IMR-90 (cell line): ENCODE data around the gene MICAL3. TPM values are rescaled to one million over a fixed set of nuclear protein-coding genes. Genes with fewer than 3 reads are reported as not detected.
A peak's percentile ranks its signal among the peaks of the same experiment; 100 is the strongest.

Source experiments
- ATAC-seq: fragments of 200-7000 bp; cut with Tn5 transposase; 2 replicates; pipeline ENCODE4 v1.9.1; 2020; ENCODE audit warnings: low read depth, mild to moderate bottlenecking, moderate library complexity
- BruUV-seq: library from RNA; stranded (reverse); fragments of 400-500 nt; replicated peaks from 2 replicates; lab custom pipeline; 2021; lab: Mats Ljungman, UMichigan
- CTCF ChIA-PET: fragments of 300-600 bp; formaldehyde crosslinking; extraction: SDS; loops from one replicate; lab custom pipeline; 2021; ENCODE audit warnings: antibody characterized with exemption; lab: Yijun Ruan, JAX
- POLR2A ChIA-PET: fragments of 300-600 bp; sonication (Branson Sonifier 250); formaldehyde crosslinking; loops from one replicate; lab custom pipeline; 2022; ENCODE audit warnings: antibody characterized with exemption; ENCODE audit not compliant: unreplicated experiment; lab: Charles Lee
- DNase-seq: peaks from one replicate; pipeline ENCODE4 v3.0.0; 2013
- H2AFZ ChIP-seq: replicated peaks from 2 replicates; pipeline ENCODE3; 2013; ENCODE audit warnings: low read length, mild to moderate bottlenecking; ENCODE audit not compliant: poor library complexity
- H2AK5ac ChIP-seq: 2 replicates; pipeline ENCODE4 v1.6.1; 2013; ENCODE audit warnings: low read depth, low read length, inconsistent platforms
- H2AK9ac ChIP-seq: replicated peaks from 2 replicates; pipeline ENCODE3; 2013; ENCODE audit warnings: mild to moderate bottlenecking, low read depth, low read length, moderate library complexity; ENCODE audit not compliant: poor library complexity
- H2BK120ac ChIP-seq: 2 replicates; pipeline ENCODE4 v1.6.1; 2013; ENCODE audit warnings: low read depth, low read length, inconsistent platforms
- H2BK15ac ChIP-seq: 3 replicates; pipeline ENCODE4 v1.6.1; 2013; ENCODE audit warnings: low read depth, low read length, inconsistent platforms
- H2BK20ac ChIP-seq: 2 replicates; pipeline ENCODE4 v1.6.1; 2013; ENCODE audit warnings: low read depth, mild to moderate bottlenecking, inconsistent platforms, low read length, moderate library complexity
- H2BK5ac ChIP-seq: 2 replicates; pipeline ENCODE4 v1.6.1; 2013; ENCODE audit warnings: mild to moderate bottlenecking, low read depth, low read length, inconsistent platforms; ENCODE audit not compliant: poor library complexity, severe bottlenecking
- H3K14ac ChIP-seq: replicated peaks from 2 replicates; pipeline ENCODE4 v1.6.1; 2013; ENCODE audit warnings: low read depth, low read length, inconsistent platforms
- H3K18ac ChIP-seq: 2 replicates; pipeline ENCODE4 v1.6.1; 2013; ENCODE audit warnings: low read depth, low read length, control low read depth
- H3K23ac ChIP-seq: 2 replicates; pipeline ENCODE4 v1.6.1; 2013; ENCODE audit warnings: low read depth, low read length, inconsistent platforms
- H3K27ac ChIP-seq: 2 replicates; pipeline ENCODE4 v1.5.1; 2013; ENCODE audit warnings: mild to moderate bottlenecking, control low read depth, low read length; ENCODE audit not compliant: insufficient read depth
- H3K27me3 ChIP-seq: 2 replicates; pipeline ENCODE4 v1.6.1; 2013; ENCODE audit warnings: low read length; ENCODE audit not compliant: control insufficient read depth, insufficient read depth
- H3K36me3 ChIP-seq: 2 replicates; pipeline ENCODE4 v1.6.1; 2013; ENCODE audit warnings: low read length, mixed read lengths; ENCODE audit not compliant: control insufficient read depth, insufficient read depth
- H3K4ac ChIP-seq: 2 replicates; pipeline ENCODE4 v1.6.1; 2013; ENCODE audit warnings: low read depth, low read length, inconsistent platforms
- H3K4me1 ChIP-seq: 2 replicates; pipeline ENCODE4 v1.6.1; 2013; ENCODE audit warnings: low read length, mixed read lengths; ENCODE audit not compliant: control insufficient read depth, insufficient read depth
- H3K4me2 ChIP-seq: 2 replicates; pipeline ENCODE4 v1.6.1; 2013; ENCODE audit warnings: low read depth, mild to moderate bottlenecking, control low read depth, low read length, moderate library complexity
- H3K4me3 ChIP-seq: 2 replicates; pipeline ENCODE4 v1.5.1; 2013; ENCODE audit warnings: low read depth, mild to moderate bottlenecking, control low read depth, low read length, moderate library complexity; ENCODE audit not compliant: insufficient read depth
- H3K56ac ChIP-seq: 2 replicates; pipeline ENCODE4 v1.6.1; 2013; ENCODE audit warnings: low read length, inconsistent platforms; ENCODE audit not compliant: insufficient read depth; ENCODE audit errors: extremely low read depth
- H3K79me1 ChIP-seq, 2 experiments: 2 replicates each; pipeline ENCODE4 v1.6.1; 2013; ENCODE audit warnings: low read length in 2 of 2, inconsistent platforms in 1 of 2, low read depth in 1 of 2
- H3K9ac ChIP-seq: 2 replicates; pipeline ENCODE4 v1.6.1; 2013; ENCODE audit warnings: low read depth, low read length, control low read depth
- H3K9me1 ChIP-seq: 2 replicates; pipeline ENCODE4 v1.6.1; 2013; ENCODE audit warnings: low read length, inconsistent platforms; ENCODE audit not compliant: insufficient read depth
- H3K9me3 ChIP-seq: 2 replicates; pipeline ENCODE4 v1.6.1; 2013; ENCODE audit warnings: low read length; ENCODE audit not compliant: control insufficient read depth, insufficient read depth
- H4K20me1 ChIP-seq: 2 replicates; pipeline ENCODE4 v1.6.1; 2013; ENCODE audit warnings: low read length, inconsistent platforms; ENCODE audit not compliant: insufficient read depth
- H4K5ac ChIP-seq: 2 replicates; pipeline ENCODE4 v1.6.1; 2013; ENCODE audit warnings: mild to moderate bottlenecking, low read depth, low read length, control low read depth
- H4K8ac ChIP-seq, 2 experiments: 2 replicates each; pipeline ENCODE4 v1.6.1; 2013; ENCODE audit warnings: low read depth in 2 of 2, low read length in 2 of 2, control low read depth in 1 of 2, inconsistent platforms in 1 of 2
- H4K91ac ChIP-seq: 2 replicates; pipeline ENCODE4 v1.6.1; 2013; ENCODE audit warnings: low read depth, low read length, inconsistent platforms; ENCODE audit not compliant: insufficient read depth
- BHLHE40 ChIP-seq: fragments of 150-350 bp; IDR thresholded peaks from 2 replicates; pipeline ENCODE4 v1.6.1; 2016; ENCODE audit warnings: mild to moderate bottlenecking, low read depth, low read length
- CEBPB ChIP-seq: IDR thresholded peaks from 2 replicates; pipeline ENCODE4 v1.6.1; 2012; ENCODE audit warnings: low read depth, low read length, improper control_type of control experiment
- CHD1 ChIP-seq: IDR thresholded peaks from 2 replicates; pipeline ENCODE4 v1.6.1; 2012; ENCODE audit warnings: low read depth, low read length, improper control_type of control experiment
- CTCF ChIP-seq: conservative IDR thresholded peaks from 2 replicates; pipeline ENCODE4 v1.5.1; 2012; ENCODE audit warnings: mild to moderate bottlenecking, low read depth, low read length, improper control_type of control experiment
- FOS ChIP-seq: fragments of 150-350 bp; IDR thresholded peaks from 2 replicates; pipeline ENCODE4 v1.6.1; 2016; ENCODE audit warnings: low read depth, low read length
- MAFK ChIP-seq: IDR thresholded peaks from 2 replicates; pipeline ENCODE4 v1.6.1; 2012; ENCODE audit warnings: low read depth, low read length, improper control_type of control experiment
- MAZ ChIP-seq: IDR thresholded peaks from 2 replicates; pipeline ENCODE4 v1.6.1; 2012; ENCODE audit warnings: low read depth, mild to moderate bottlenecking, low read length, improper control_type of control experiment, moderate library complexity, borderline replicate concordance
- MXI1 ChIP-seq: IDR thresholded peaks from 2 replicates; pipeline ENCODE4 v1.6.1; 2012; ENCODE audit warnings: low read depth, mild to moderate bottlenecking, low read length, moderate library complexity, borderline replicate concordance
- NFE2L2 ChIP-seq: fragments of 150-350 bp; IDR thresholded peaks from 2 replicates; pipeline ENCODE4 v1.6.1; 2016; ENCODE audit warnings: low read depth, mild to moderate bottlenecking, low read length
- POLR2A ChIP-seq: IDR thresholded peaks from 2 replicates; pipeline ENCODE4 v1.6.1; 2012; ENCODE audit warnings: mild to moderate bottlenecking, low read depth, low read length
- RAD21 ChIP-seq: IDR thresholded peaks from 2 replicates; pipeline ENCODE4 v1.6.1; 2012; ENCODE audit warnings: low read length, improper control_type of control experiment
- RCOR1 ChIP-seq: IDR thresholded peaks from 2 replicates; pipeline ENCODE4 v1.6.1; 2012; ENCODE audit warnings: mild to moderate bottlenecking, low read length, improper control_type of control experiment; ENCODE audit not compliant: insufficient replicate concordance
- RFX5 ChIP-seq: IDR thresholded peaks from 2 replicates; pipeline ENCODE4 v1.8.0; 2012; ENCODE audit warnings: low read depth, mild to moderate bottlenecking, low read length, moderate library complexity
- SMC3 ChIP-seq: fragments of 150-350 bp; IDR thresholded peaks from 2 replicates; pipeline ENCODE4 v1.6.1; 2016; ENCODE audit warnings: low read depth, mild to moderate bottlenecking, antibody characterized with exemption, low read length, moderate library complexity
- WGBS, 2 experiments: methylation state at CpG; one replicate each; pipeline versions ENCODE4 v1.1.5 to v1.1.7; 2013; ENCODE audit warnings: missing lambda C conversion rate in 2 of 2; ENCODE audit not compliant: insufficient read length in 1 of 2; ENCODE audit errors: extremely low coverage in 2 of 2; 5-methylcytosine and 5-hydroxymethylcytosine counted together
- dilution Hi-C: fragments of 300-500 bp; cut with HindIII; formaldehyde crosslinking; loops from one replicate; pipeline ENCODE4 v1.14.3; 2018; ENCODE audit warnings: low sequenced_read_pairs; ENCODE audit not compliant: unreplicated experiment
- in situ Hi-C: fragments of 300-500 bp; cut with MboI; formaldehyde crosslinking; loops from 3 replicates; pipeline ENCODE4 v1.14.3; 2019; ENCODE audit warnings: low sequenced_read_pairs, inconsistent platforms, mixed read lengths
- intact Hi-C: fragments of 100-400 bp; cut with micrococcal nuclease; formaldehyde crosslinking; loops from 2 replicates; pipeline ENCODE4 v1.10.0; 2022
- polyA plus RNA-seq, 3 experiments: library from polyadenylated mRNA; depleted of rRNA; stranded (reverse); fragments of >200 nt; gene quantifications; 2 replicates each; pipeline ENCODE4 v1.2.3, GENCODE V29; 2012; ENCODE audit warnings: low replicate concordance in 1 of 3
- total RNA-seq: library from RNA; depleted of rRNA; stranded (reverse); fragments of >200 nt; gene quantifications from 2 replicates; pipeline ENCODE4 v1.2.3, GENCODE V29; 2012
- TF ChIP-seq, protein P1 (sequence below): fragments of 150-350 bp; IDR thresholded peaks from 2 replicates; pipeline ENCODE4 v1.6.1; 2017; ENCODE audit warnings: mild to moderate bottlenecking, antibody characterized with exemption, low read length, low read depth
- TF ChIP-seq, protein P2 (sequence below): fragments of 150-350 bp; IDR thresholded peaks from 2 replicates; pipeline ENCODE4 v1.6.1; 2016; ENCODE audit warnings: low read depth, mild to moderate bottlenecking, low read length, moderate library complexity, borderline replicate concordance

The MICAL3 gene
- total and polyA plus RNA-seq, 2 of the 4 experiments (the other 2 are of a cell fraction): 17.6 to 26.8 TPM

- Histone ChIP-seq H2BK120ac (peak overlapping the region; percentile 24; the same call in 1 of the 2 replicates), H3K4me1 (peaks cover 22% of the 10 kb centered on the region), H2AFZ (no peak overlapping the region), H3K14ac (peak overlapping the region; percentile 57; the same call in 1 of the 2 replicates), H4K91ac (peak overlapping the region; percentile 59), H3K9ac (peak overlapping the region; percentile 61; the same call in 1 of the 2 replicates), H4K8ac (peak overlapping the region; percentile 49 to 58; a peak in 3 of 4 replicates), H3K4ac (peak overlapping the region; percentile 74; the same call in 1 of the 2 replicates), H2BK20ac (0 out of 2 replicates have a peak overlapping the region, but pooled peaks have one; percentile 43), H2BK5ac (no peak overlapping the region), H3K9me3 (no peaks in the 10 kb centered on the region), H4K5ac (peak overlapping the region; percentile 10; the same call in 1 of the 2 replicates), H3K27me3 (no peaks in the 10 kb centered on the region), H4K20me1 (peaks cover 16% of the 10 kb centered on the region), H2BK15ac (no peak overlapping the region), H3K23ac (no peak overlapping the region; the same call in 1 of the 2 replicates), H3K56ac (no peak overlapping the region; the same call in 1 of the 2 replicates), H3K27ac (peak overlapping the region; percentile 42; the same call in 1 of the 2 replicates), H2AK9ac (peak overlapping the region; percentile 48), H3K18ac (no peak overlapping the region; the same call in 1 of the 2 replicates), H3K9me1 (peaks cover 29% of the 10 kb centered on the region), H3K4me3 (no peak overlapping the region), H2AK5ac (peak overlapping the region; percentile 10; the same call in 1 of the 2 replicates), H3K36me3 (peaks cover 2% of the 10 kb centered on the region), H3K4me2 (peak overlapping the region; percentile 75), H3K79me1 (peaks cover 55 to 91% of the 10 kb centered on the region in 2 experiments)
- WGBS, 2 experiments: no CpG with 5 or more reads among the region's 10 CpGs
- DNase-seq (no peak), ATAC-seq (peak; percentile 54)
- no TSS peak for BruUV-seq
- TF ChIP-seq MAZ (no peak), BHLHE40 (no peak), CTCF (no peak), POLR2A (no peak), CHD1 (no peak), RAD21 (no peak), RCOR1 (no peak), MXI1 (no peak), SMC3 (no peak), NFE2L2 (no peak), MAFK (no peak), FOS (no peak), CEBPB (no peak), RFX5 (no peak)
- TF ChIP-seq, protein P1, sequence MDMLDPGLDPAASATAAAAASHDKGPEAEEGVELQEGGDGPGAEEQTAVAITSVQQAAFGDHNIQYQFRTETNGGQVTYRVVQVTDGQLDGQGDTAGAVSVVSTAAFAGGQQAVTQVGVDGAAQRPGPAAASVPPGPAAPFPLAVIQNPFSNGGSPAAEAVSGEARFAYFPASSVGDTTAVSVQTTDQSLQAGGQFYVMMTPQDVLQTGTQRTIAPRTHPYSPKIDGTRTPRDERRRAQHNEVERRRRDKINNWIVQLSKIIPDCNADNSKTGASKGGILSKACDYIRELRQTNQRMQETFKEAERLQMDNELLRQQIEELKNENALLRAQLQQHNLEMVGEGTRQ: no peak
- TF ChIP-seq, protein P2, sequence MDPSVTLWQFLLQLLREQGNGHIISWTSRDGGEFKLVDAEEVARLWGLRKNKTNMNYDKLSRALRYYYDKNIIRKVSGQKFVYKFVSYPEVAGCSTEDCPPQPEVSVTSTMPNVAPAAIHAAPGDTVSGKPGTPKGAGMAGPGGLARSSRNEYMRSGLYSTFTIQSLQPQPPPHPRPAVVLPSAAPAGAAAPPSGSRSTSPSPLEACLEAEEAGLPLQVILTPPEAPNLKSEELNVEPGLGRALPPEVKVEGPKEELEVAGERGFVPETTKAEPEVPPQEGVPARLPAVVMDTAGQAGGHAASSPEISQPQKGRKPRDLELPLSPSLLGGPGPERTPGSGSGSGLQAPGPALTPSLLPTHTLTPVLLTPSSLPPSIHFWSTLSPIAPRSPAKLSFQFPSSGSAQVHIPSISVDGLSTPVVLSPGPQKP: no peak
- CTCF ChIA-PET: no interaction called here
- intact Hi-C loops (no loop called here), in situ Hi-C loops (loop anchor here (5.0 kb wide), 1 partner anchor 52 kb away; no protein-coding TSS in a partner anchor), dilution Hi-C loops (no loop called here)
- POLR2A ChIA-PET: no interaction called here
Measured at GRCh38 chr22:17964643-17965042, 59.7 kb downstream of the MICAL3 start.
